NK-92 (cell line): ENCODE data around the gene DNAJC4.
A peak's percentile ranks its signal among the peaks of the same experiment; 100 is the strongest.

Experiments
- DNase-seq: peaks from one replicate; lab custom pipeline; 2025; ENCODE audit not compliant: unreplicated experiment; lab: John Stamatoyannopoulos, UW

The DNAJC4 gene

GRCh38 chr11:64208086-64208795 is 22.1 kb upstream of the DNAJC4 start:
- no peak for DNase-seq

- no peak for DNase-seq
Observed at GRCh38 chr11:64208796-64209562, 21.4 kb upstream of the DNAJC4 start.

GRCh38 chr11:64209563-64209843 is 20.8 kb upstream of the DNAJC4 start:
- DNase-seq: no peak

- DNase-seq: no peak
Observed at GRCh38 chr11:64210301-64211020, 19.9 kb upstream of the DNAJC4 start.

- DNase-seq: no peak
Observed at GRCh38 chr11:64211181-64211872, 19.0 kb upstream of the DNAJC4 start.

GRCh38 chr11:64216879-64217278 is 13.5 kb upstream of the DNAJC4 start:
- DNase-seq: no peak

GRCh38 chr11:64218628-64219353 is 11.6 kb upstream of the DNAJC4 start:
- no peak for DNase-seq

- DNase-seq: no peak
Observed at GRCh38 chr11:64219354-64219684, 11.0 kb upstream of the DNAJC4 start.

GRCh38 chr11:64219755-64220154 is 10.6 kb upstream of the DNAJC4 start:
- no peak for DNase-seq

GRCh38 chr11:64220271-64220670 is 10.1 kb upstream of the DNAJC4 start:
- DNase-seq: no peak

- no peak for DNase-seq
Observed at GRCh38 chr11:64220798-64221197, 9.6 kb upstream of the DNAJC4 start.

GRCh38 chr11:64222651-64223000 is 7.7 kb upstream of the DNAJC4 start:
- DNase-seq: no peak

GRCh38 chr11:64223001-64223651 is 7.2 kb upstream of the DNAJC4 start:
- no peak for DNase-seq

- no peak for DNase-seq
Observed at GRCh38 chr11:64224151-64224890, 6.0 kb upstream of the DNAJC4 start.

- DNase-seq: no peak
Observed at GRCh38 chr11:64224891-64225607, 5.3 kb upstream of the DNAJC4 start.

- peak; percentile 47 for DNase-seq
Observed at GRCh38 chr11:64225608-64226506, 4.5 kb upstream of the DNAJC4 start, which contains the start of the genes NUDT22 and TRPT1. NUDT22 (plus strand) TSS chr11:64226274; CDS start chr11:64226653, 379 bp downstream. TRPT1 (minus strand) TSS chr11:64226186; CDS start chr11:64225860, 326 bp downstream.

GRCh38 chr11:64226507-64227051 is 3.8 kb upstream of the DNAJC4 start:
- DNase-seq: no peak
